K562 (cell line): Measurements from ENCODE around the gene LTBP2. TPM values are rescaled to one million over a fixed set of nuclear protein-coding genes. Genes with fewer than 3 reads are reported as not detected.

Experiments used
- ATAC-seq: fragments of 200-7000 bp; cut with Tn5 transposase; 3 replicates; pipeline ENCODE4 v1.9.1; 2020; ENCODE audit warnings: moderate library complexity
- BruUV-seq: library from RNA; stranded (reverse); fragments of 400-500 nt; replicated peaks from 2 replicates; lab custom pipeline; 2021; lab: Mats Ljungman, UMichigan
- CTCF ChIA-PET: fragments of 300-600 bp; formaldehyde crosslinking; extraction: SDS; loops from one replicate; lab custom pipeline; 2021; ENCODE audit warnings: low intra/inter-chr PET ratio; lab: Yijun Ruan, JAX
- POLR2A ChIA-PET: fragments of 300-600, 350-650 bp; sonication (Branson Sonifier 250); formaldehyde crosslinking; extraction: SDS; loops from one replicate; lab custom pipeline; 2021; ENCODE audit warnings: antibody characterized with exemption, inconsistent platforms; lab: Yijun Ruan, JAX
- DNase-seq, 4 experiments: peaks; one replicate each; pipeline versions ENCODE4 v3.0.0 to v3.0.0-alpha.2; 2011 to 2018; ENCODE audit warnings: low spot score in 3 of 4, mixed read lengths in 3 of 4; ENCODE audit errors: extremely low read depth in 1 of 4
- FAIRE-seq: peaks from 2 replicates; lab custom pipeline; 2011; peaks lifted over from hg19 to GRCh38; lab: Jason Lieb, UNC
- H2AFZ ChIP-seq: 2 replicates; pipeline ENCODE4 v1.6.0; 2011; ENCODE audit warnings: low read depth, low read length, control low read depth, inconsistent platforms
- H3K27ac ChIP-seq: fragments of 200-600 bp; 3 replicates; pipeline ENCODE4 v1.8.0; 2011; ENCODE audit warnings: low read depth, mild to moderate bottlenecking, control low read depth, inconsistent platforms, low read length, moderate library complexity, mixed read lengths; ENCODE audit errors: extremely low read depth
- H3K27me3 ChIP-seq, 2 experiments: fragments of 300-600 bp in 1 of 2; 2 replicates in 1 of 2; 3 replicates in 1 of 2; pipeline versions ENCODE4 v1.6.0 to v1.8.0; 2011; ENCODE audit warnings: inconsistent platforms in 2 of 2, low read length in 2 of 2, mild to moderate bottlenecking in 1 of 2, mixed read lengths in 1 of 2, moderate library complexity in 1 of 2; ENCODE audit not compliant: control insufficient read depth in 2 of 2, insufficient read depth in 2 of 2
- H3K36me3 ChIP-seq: fragments of 300-600 bp; 3 replicates; pipeline ENCODE4 v1.8.0; 2011; ENCODE audit warnings: mild to moderate bottlenecking, low read length, inconsistent platforms; ENCODE audit not compliant: control insufficient read depth, insufficient read depth
- H3K4me1 ChIP-seq, 2 experiments: fragments of 200-600 bp in 1 of 2; replicated peaks in 1 of 2; 2 replicates in 1 of 2; 3 replicates in 1 of 2; pipeline versions ENCODE4 v1.5.1 to v1.8.0; 2011; ENCODE audit warnings: inconsistent platforms in 2 of 2, low read length in 2 of 2, mild to moderate bottlenecking in 1 of 2, mixed read lengths in 1 of 2, moderate library complexity in 1 of 2; ENCODE audit not compliant: control insufficient read depth in 2 of 2, insufficient read depth in 2 of 2
- H3K4me2 ChIP-seq: 2 replicates; pipeline ENCODE4 v1.6.1; 2011; ENCODE audit warnings: low read length, control low read depth, inconsistent platforms, mixed read lengths; ENCODE audit not compliant: insufficient read depth
- H3K4me3 ChIP-seq: fragments of 200-600 bp; sonication (generic), shearing (Covaris generic); 2 replicates; pipeline ENCODE4 v1.5.1; 2016; ENCODE audit warnings: control low read depth, inconsistent platforms
- H3K79me2 ChIP-seq: fragments of 200-600 bp; 3 replicates; pipeline ENCODE4 v1.8.0; 2011; ENCODE audit warnings: low read length, inconsistent platforms; ENCODE audit not compliant: control insufficient read depth, insufficient read depth
- H3K9ac ChIP-seq, 2 experiments: 2 replicates each; pipeline versions ENCODE4 v1.6.0 to v1.6.1; 2011; ENCODE audit warnings: low read depth in 2 of 2, low read length in 2 of 2, control low read depth in 1 of 2, inconsistent platforms in 1 of 2, mild to moderate bottlenecking in 1 of 2, mixed read lengths in 1 of 2; ENCODE audit not compliant: insufficient read depth in 1 of 2
- H3K9me1 ChIP-seq: one replicate; pipeline ENCODE4 v1.6.0; 2011; ENCODE audit warnings: inconsistent platforms, mild to moderate bottlenecking, low read length, moderate library complexity; ENCODE audit not compliant: control insufficient read depth, insufficient read depth
- H3K9me3 ChIP-seq: replicated peaks from 2 replicates; pipeline ENCODE4 v1.5.1; 2011; ENCODE audit warnings: low read depth, low read length, inconsistent platforms; ENCODE audit not compliant: control insufficient read depth, insufficient read depth
- H4K20me1 ChIP-seq: replicated peaks from 2 replicates; pipeline ENCODE4 v1.6.1; 2011; ENCODE audit warnings: low read length, inconsistent platforms, mixed read lengths; ENCODE audit not compliant: control insufficient read depth, insufficient read depth
- CCNT2 ChIP-seq: IDR thresholded peaks from 2 replicates; pipeline ENCODE4 v1.6.1; 2011; ENCODE audit warnings: borderline replicate concordance, low read depth, mild to moderate bottlenecking, moderate library complexity, mixed read lengths, low read length; ENCODE audit not compliant: insufficient read length; ENCODE audit errors: extremely low read depth
- EGR1 ChIP-seq: fragments of 450-650 bp; conservative IDR thresholded peaks from 2 replicates; pipeline ENCODE4 v1.6.1; 2017; ENCODE audit warnings: mild to moderate bottlenecking
- FOSL1 ChIP-seq: fragments of 200-800 bp; sonication (Bioruptor generic); conservative IDR thresholded peaks from 2 replicates; pipeline ENCODE4 v1.6.1; 2016; ENCODE audit warnings: missing genetic modification characterization, missing compliant biosample characterization
- MEF2D ChIP-seq: conservative IDR thresholded peaks from 2 replicates; pipeline ENCODE4 v1.6.1; 2016; ENCODE audit warnings: low read depth, missing genetic modification characterization, missing compliant biosample characterization
- MTA2 ChIP-seq: fragments of 450-650 bp; IDR thresholded peaks from 2 replicates; pipeline ENCODE4 v1.6.1; 2016; ENCODE audit warnings: low read depth
- PURB ChIP-seq: sonication (generic); formaldehyde crosslinking; IDR thresholded peaks from 2 replicates; pipeline ENCODE4 v1.9.0; 2021; ENCODE audit warnings: low read depth, mild to moderate bottlenecking, missing genetic modification reagents
- SRSF1 ChIP-seq: fragments of 200-400 bp; formaldehyde crosslinking; IDR thresholded peaks from 2 replicates; pipeline ENCODE4 v1.6.1; 2017; ENCODE audit warnings: mild to moderate bottlenecking, low read depth, low read length, moderate library complexity
- USF2 ChIP-seq: sonication (generic); formaldehyde crosslinking; IDR thresholded peaks from 2 replicates; pipeline ENCODE4 v1.5.0; 2020; ENCODE audit warnings: missing genetic modification reagents
- ZNF707 ChIP-seq: fragments of 250-450 bp; sonication (Bioruptor Pico); conservative IDR thresholded peaks from 2 replicates; pipeline ENCODE4 v1.8.0; 2022; ENCODE audit warnings: inconsistent platforms, mild to moderate bottlenecking, moderate library complexity
- WGBS: fragments of 100-300 bp; shearing (Covaris generic); methylation state at CpG from one replicate; pipeline ENCODE4 v1.1.6; 2016; ENCODE audit warnings: low coverage, mixed read lengths; ENCODE audit not compliant: insufficient coverage; ENCODE audit errors: missing lambda C conversion rate; 5-methylcytosine and 5-hydroxymethylcytosine counted together
- in situ Hi-C: fragments of 300-500 bp; cut with MboI; formaldehyde crosslinking; loops from 4 replicates; pipeline ENCODE4 v1.15.0; 2018; ENCODE audit warnings: inconsistent platforms, mixed read lengths
- intact Hi-C: fragments of 100-400 bp; cut with micrococcal nuclease; formaldehyde crosslinking; loops from 2 replicates; pipeline ENCODE4 v1.14.2; 2022
- polyA plus RNA-seq, 8 experiments: library from polyadenylated mRNA; depleted of rRNA in 4 of 8; stranded (reverse) in 5 of 8; unstranded in 3 of 8; fragments of >200 nt; fragmentation: Nextera tagmentation in 2 of 8; fragmentation: Illumina TruSeq in 1 of 8; extraction: Ambion mirVana in 2 of 8; extraction: Trizol in 1 of 8; gene quantifications; 2 replicates each; pipeline versions ENCODE4 v1.2.1 to v1.2.3, GENCODE V29; 2011 to 2014; ENCODE audit warnings: inconsistent platforms in 1 of 8, missing spikeins in 1 of 8
- total RNA-seq, 7 experiments: library from RNA; depleted of rRNA in 6 of 7; stranded (reverse); fragments of >200 nt in 6 of 7; fragmentation: Illumina TruSeq in 2 of 7; extraction: Trizol in 2 of 7; gene quantifications; 2 replicates each; pipeline versions ENCODE4 v1.2.1 to v1.2.3, GENCODE V29; 2011 to 2021; ENCODE audit warnings: low replicate concordance in 1 of 7
- TF ChIP-seq, protein P1 (sequence below): sonication (generic); formaldehyde crosslinking; IDR thresholded peaks from 2 replicates; pipeline ENCODE4 v1.8.1; 2023; ENCODE audit warnings: mild to moderate bottlenecking, missing genetic modification reagents
- TF ChIP-seq, protein P2 (sequence below): fragments of 450-650 bp; conservative IDR thresholded peaks from 2 replicates; pipeline ENCODE4 v1.6.1; 2016; ENCODE audit warnings: missing genetic modification characterization, low read depth, mild to moderate bottlenecking, missing compliant biosample characterization, moderate library complexity
- TF ChIP-seq, protein P3 (sequence below), 2 experiments: fragments of 450-650 bp in 1 of 2; IDR thresholded peaks; 2 replicates each; pipeline ENCODE4 v1.6.1; 2011 to 2017; ENCODE audit warnings: low read depth in 2 of 2, antibody characterized with exemption in 1 of 2, borderline replicate concordance in 1 of 2, low read length in 1 of 2, mild to moderate bottlenecking in 1 of 2, mixed read lengths in 1 of 2; ENCODE audit not compliant: control insufficient read depth in 1 of 2

Gene LTBP2
- total and polyA plus RNA-seq, 9 of the 15 experiments (the other 6 are each of a cell fraction or from before 2014, with no cell fraction given): under 0.01 to 0.18 (median 0.03) TPM; not detected in 3

DNA sequence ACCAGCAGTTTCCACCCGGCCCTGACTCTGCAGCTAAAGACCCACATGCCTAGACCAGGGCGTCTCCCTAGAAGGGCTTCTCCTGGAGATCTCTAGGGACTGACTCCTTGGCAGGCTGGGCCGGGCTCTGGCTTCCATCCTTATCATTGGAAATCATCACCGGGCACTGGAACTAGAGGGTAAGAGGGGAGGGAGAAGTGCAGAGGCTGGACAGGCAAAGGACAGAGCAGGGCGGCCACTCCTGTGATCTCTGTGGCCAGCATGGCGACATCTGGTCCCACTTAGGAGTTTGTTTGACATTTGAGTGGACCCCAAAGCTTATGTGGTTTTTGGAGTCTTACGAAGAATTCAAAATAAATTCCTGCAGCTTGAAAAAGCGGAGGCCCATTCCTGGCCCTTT, 7.1 kb downstream of the LTBP2 start (continued):
- TF ChIP-seq, protein P1, sequence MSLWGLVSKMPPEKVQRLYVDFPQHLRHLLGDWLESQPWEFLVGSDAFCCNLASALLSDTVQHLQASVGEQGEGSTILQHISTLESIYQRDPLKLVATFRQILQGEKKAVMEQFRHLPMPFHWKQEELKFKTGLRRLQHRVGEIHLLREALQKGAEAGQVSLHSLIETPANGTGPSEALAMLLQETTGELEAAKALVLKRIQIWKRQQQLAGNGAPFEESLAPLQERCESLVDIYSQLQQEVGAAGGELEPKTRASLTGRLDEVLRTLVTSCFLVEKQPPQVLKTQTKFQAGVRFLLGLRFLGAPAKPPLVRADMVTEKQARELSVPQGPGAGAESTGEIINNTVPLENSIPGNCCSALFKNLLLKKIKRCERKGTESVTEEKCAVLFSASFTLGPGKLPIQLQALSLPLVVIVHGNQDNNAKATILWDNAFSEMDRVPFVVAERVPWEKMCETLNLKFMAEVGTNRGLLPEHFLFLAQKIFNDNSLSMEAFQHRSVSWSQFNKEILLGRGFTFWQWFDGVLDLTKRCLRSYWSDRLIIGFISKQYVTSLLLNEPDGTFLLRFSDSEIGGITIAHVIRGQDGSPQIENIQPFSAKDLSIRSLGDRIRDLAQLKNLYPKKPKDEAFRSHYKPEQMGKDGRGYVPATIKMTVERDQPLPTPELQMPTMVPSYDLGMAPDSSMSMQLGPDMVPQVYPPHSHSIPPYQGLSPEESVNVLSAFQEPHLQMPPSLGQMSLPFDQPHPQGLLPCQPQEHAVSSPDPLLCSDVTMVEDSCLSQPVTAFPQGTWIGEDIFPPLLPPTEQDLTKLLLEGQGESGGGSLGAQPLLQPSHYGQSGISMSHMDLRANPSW (CRISPR knock-in tag): no peak
- TF ChIP-seq FOSL1: no peak

GRCh38 chr14:74604157-74604556, 7.9 kb downstream of the LTBP2 start:
- in situ Hi-C loops (no loop called here), intact Hi-C loops (no loop called here)
- FAIRE-seq (no peak), ATAC-seq (no peak), DNase-seq (no peak)
- H3K4me3 ChIP-seq: no peak overlapping the region
- TF ChIP-seq SRSF1 (no peak), USF2 (CRISPR knock-in tag) (no peak), MTA2 (no peak), ZNF707 (CRISPR knock-in tag) (no peak), PURB (no peak), EGR1 (no peak), CCNT2 (no peak), MEF2D (tag) (no peak)
- TF ChIP-seq, protein P2, sequence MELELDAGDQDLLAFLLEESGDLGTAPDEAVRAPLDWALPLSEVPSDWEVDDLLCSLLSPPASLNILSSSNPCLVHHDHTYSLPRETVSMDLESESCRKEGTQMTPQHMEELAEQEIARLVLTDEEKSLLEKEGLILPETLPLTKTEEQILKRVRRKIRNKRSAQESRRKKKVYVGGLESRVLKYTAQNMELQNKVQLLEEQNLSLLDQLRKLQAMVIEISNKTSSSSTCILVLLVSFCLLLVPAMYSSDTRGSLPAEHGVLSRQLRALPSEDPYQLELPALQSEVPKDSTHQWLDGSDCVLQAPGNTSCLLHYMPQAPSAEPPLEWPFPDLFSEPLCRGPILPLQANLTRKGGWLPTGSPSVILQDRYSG: no peak
- TF ChIP-seq, protein P3, sequence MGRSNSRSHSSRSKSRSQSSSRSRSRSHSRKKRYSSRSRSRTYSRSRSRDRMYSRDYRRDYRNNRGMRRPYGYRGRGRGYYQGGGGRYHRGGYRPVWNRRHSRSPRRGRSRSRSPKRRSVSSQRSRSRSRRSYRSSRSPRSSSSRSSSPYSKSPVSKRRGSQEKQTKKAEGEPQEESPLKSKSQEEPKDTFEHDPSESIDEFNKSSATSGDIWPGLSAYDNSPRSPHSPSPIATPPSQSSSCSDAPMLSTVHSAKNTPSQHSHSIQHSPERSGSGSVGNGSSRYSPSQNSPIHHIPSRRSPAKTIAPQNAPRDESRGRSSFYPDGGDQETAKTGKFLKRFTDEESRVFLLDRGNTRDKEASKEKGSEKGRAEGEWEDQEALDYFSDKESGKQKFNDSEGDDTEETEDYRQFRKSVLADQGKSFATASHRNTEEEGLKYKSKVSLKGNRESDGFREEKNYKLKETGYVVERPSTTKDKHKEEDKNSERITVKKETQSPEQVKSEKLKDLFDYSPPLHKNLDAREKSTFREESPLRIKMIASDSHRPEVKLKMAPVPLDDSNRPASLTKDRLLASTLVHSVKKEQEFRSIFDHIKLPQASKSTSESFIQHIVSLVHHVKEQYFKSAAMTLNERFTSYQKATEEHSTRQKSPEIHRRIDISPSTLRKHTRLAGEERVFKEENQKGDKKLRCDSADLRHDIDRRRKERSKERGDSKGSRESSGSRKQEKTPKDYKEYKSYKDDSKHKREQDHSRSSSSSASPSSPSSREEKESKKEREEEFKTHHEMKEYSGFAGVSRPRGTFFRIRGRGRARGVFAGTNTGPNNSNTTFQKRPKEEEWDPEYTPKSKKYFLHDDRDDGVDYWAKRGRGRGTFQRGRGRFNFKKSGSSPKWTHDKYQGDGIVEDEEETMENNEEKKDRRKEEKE (IDR thresholded peaks at IDR 0.05; ENCODE audit: borderline replicate concordance in 1 of 2, control insufficient read depth in 1 of 2, low read depth in 2 of 2, low read length in 1 of 2): no peak
- H3K27me3 ChIP-seq: peaks cover 0 to 39% of the 10 kb centered on the region in 2 experiments; a peak in 2 of 5 replicates
- no peak overlapping the region for H3K27ac ChIP-seq
- POLR2A ChIA-PET: interaction anchor here (0.7 to 1.6 kb wide), 4 partner anchors 8 to 205 kb away, joined by 3 to 4 read pairs (median 3); partner anchors contain the start of gene LTBP2
- no peaks in the 10 kb centered on the region for H3K79me2 ChIP-seq
- H3K9me1 ChIP-seq: no peaks in the 10 kb centered on the region
- BruUV-seq: no TSS peak
- 3% methylated on average over 7 of the region's 7 CpGs for WGBS
- no peak overlapping the region for H3K4me2 ChIP-seq
- no peak overlapping the region for H2AFZ ChIP-seq
- peaks cover 5 to 6% of the 10 kb centered on the region in 2 experiments; a peak in 4 of 5 replicates for H3K4me1 ChIP-seq
- H3K9ac ChIP-seq: no peak overlapping the region
- H4K20me1 ChIP-seq: 0 out of 2 replicates have a peak, but pooled peaks cover 10% of the 10 kb centered on the region
- no peaks in the 10 kb centered on the region for H3K9me3 ChIP-seq
- CTCF ChIA-PET: no interaction called here
- no peaks in the 10 kb centered on the region for H3K36me3 ChIP-seq
